Trophoblast cell (in vitro differentiated cells and primary cell): ENCODE measurements around the gene PCLAF.
"Not testable (repeated sequence)": the region's sequence is repeated elsewhere in the genome, so short reads cannot be mapped to it uniquely, and the experiment has no call there.

ENCODE experiments used
- DNase-seq, 2 donors: peaks; one replicate each; pipeline ENCODE4 v3.0.0-alpha.2; 2016
- H2AFZ ChIP-seq: 2 replicates; pipeline ENCODE4 v1.6.1; 2013; ENCODE audit warnings: low read length, moderate library complexity, mild to moderate bottlenecking; ENCODE audit not compliant: insufficient read depth, poor library complexity
- H2AK5ac ChIP-seq: 2 replicates; pipeline ENCODE4 v1.6.1; 2013; ENCODE audit warnings: mild to moderate bottlenecking, low read length
- H2BK120ac ChIP-seq: 2 replicates; pipeline ENCODE4 v1.6.1; 2013; ENCODE audit warnings: low read length, mild to moderate bottlenecking, moderate library complexity; ENCODE audit not compliant: insufficient read depth, poor library complexity
- H2BK12ac ChIP-seq: 2 replicates; pipeline ENCODE4 v1.6.1; 2013; ENCODE audit warnings: mild to moderate bottlenecking, low read length, moderate library complexity
- H2BK5ac ChIP-seq: 2 replicates; pipeline ENCODE4 v1.6.1; 2013; ENCODE audit warnings: low read length, low read depth, moderate library complexity, mild to moderate bottlenecking; ENCODE audit not compliant: poor library complexity
- H3K14ac ChIP-seq: 2 replicates; pipeline ENCODE4 v1.6.1; 2013; ENCODE audit warnings: mild to moderate bottlenecking, low read length
- H3K18ac ChIP-seq: 2 replicates; pipeline ENCODE4 v1.6.1; 2013; ENCODE audit warnings: mild to moderate bottlenecking, low read length
- H3K23ac ChIP-seq: 2 replicates; pipeline ENCODE4 v1.6.1; 2013; ENCODE audit warnings: low read length
- H3K27ac ChIP-seq: 2 replicates; pipeline ENCODE4 v1.5.1; 2013; ENCODE audit warnings: low read depth, mild to moderate bottlenecking, inconsistent platforms, low read length, moderate library complexity
- H3K27me3 ChIP-seq: 2 replicates; pipeline ENCODE4 v1.6.1; 2013; ENCODE audit warnings: inconsistent platforms, mild to moderate bottlenecking, low read length, moderate library complexity; ENCODE audit not compliant: insufficient read depth
- H3K36me3 ChIP-seq, 2 experiments: 1 replicate in 1 of 2; 2 replicates in 1 of 2; pipeline ENCODE4 v1.6.1; 2013; ENCODE audit warnings: low read length in 2 of 2, mild to moderate bottlenecking in 2 of 2, moderate library complexity in 1 of 2; ENCODE audit not compliant: insufficient read depth in 2 of 2, control insufficient read depth in 1 of 2
- H3K4ac ChIP-seq: 2 replicates; pipeline ENCODE4 v1.6.1; 2013; ENCODE audit warnings: low read depth, mild to moderate bottlenecking, low read length, moderate library complexity
- H3K4me1 ChIP-seq, 2 experiments: 1 replicate in 1 of 2; 2 replicates in 1 of 2; pipeline ENCODE4 v1.6.1; 2013; ENCODE audit warnings: low read length in 2 of 2, mild to moderate bottlenecking in 2 of 2, moderate library complexity in 1 of 2; ENCODE audit not compliant: insufficient read depth in 2 of 2, control insufficient read depth in 1 of 2
- H3K4me2 ChIP-seq: 2 replicates; pipeline ENCODE4 v1.6.1; 2013; ENCODE audit warnings: inconsistent platforms, mild to moderate bottlenecking, low read length, moderate library complexity
- H3K4me3 ChIP-seq: 2 replicates; pipeline ENCODE4 v1.5.1; 2013; ENCODE audit warnings: mild to moderate bottlenecking, low read depth, low read length, inconsistent platforms
- H3K79me1 ChIP-seq: one replicate; pipeline ENCODE4 v1.6.1; 2013; ENCODE audit warnings: low read length
- H3K79me2 ChIP-seq: 2 replicates; pipeline ENCODE4 v1.6.1; 2013; ENCODE audit warnings: low read length, mild to moderate bottlenecking; ENCODE audit not compliant: control insufficient read depth, insufficient read depth, poor library complexity
- H3K9ac ChIP-seq: 2 replicates; pipeline ENCODE4 v1.6.1; 2013; ENCODE audit warnings: mild to moderate bottlenecking, low read length
- H3K9me3 ChIP-seq: 2 replicates; pipeline ENCODE4 v1.6.1; 2013; ENCODE audit warnings: low read depth, mild to moderate bottlenecking, control low read depth, inconsistent platforms, low read length; ENCODE audit not compliant: insufficient read depth
- H4K12ac ChIP-seq: 2 replicates; pipeline ENCODE4 v1.6.1; 2013; ENCODE audit warnings: low read depth, mild to moderate bottlenecking, low read length, moderate library complexity
- H4K8ac ChIP-seq: 2 replicates; pipeline ENCODE4 v1.6.1; 2013; ENCODE audit warnings: low read depth, mild to moderate bottlenecking, low read length, moderate library complexity
- H4K91ac ChIP-seq: one replicate; pipeline ENCODE4 v1.6.1; 2013; ENCODE audit warnings: low read depth, mild to moderate bottlenecking, low read length, moderate library complexity
- WGBS: extraction: QIAGEN DNeasy Blood & Tissue Kit; methylation state at CpG from one replicate; pipeline ENCODE4 v1.1.7; 2013; ENCODE audit warnings: missing lambda C conversion rate; ENCODE audit not compliant: insufficient read length, insufficient coverage; ENCODE audit errors: extremely low coverage; 5-methylcytosine and 5-hydroxymethylcytosine counted together

PCLAF gene

GRCh38 chr15:64348455-64348854 lies 32.8 kb downstream of the PCLAF start:
- no peaks in the 10 kb centered on the region for H3K4me1 ChIP-seq
- no peak overlapping the region for H4K12ac ChIP-seq
- no peak overlapping the region for H3K4ac ChIP-seq

GRCh38 chr15:64346242-64346641 lies 35.0 kb downstream of the PCLAF start:
- H3K4me1 ChIP-seq, H3K4ac ChIP-seq, H3K27ac ChIP-seq, H3K79me1 ChIP-seq, H3K9me3 ChIP-seq, H3K18ac ChIP-seq, H3K4me3 ChIP-seq, H3K9ac ChIP-seq, H4K12ac ChIP-seq, H2BK120ac ChIP-seq, H3K4me2 ChIP-seq, H2BK5ac ChIP-seq, H4K8ac ChIP-seq, H3K14ac ChIP-seq, H3K27me3 ChIP-seq, H3K79me2 ChIP-seq, H2AFZ ChIP-seq, H2AK5ac ChIP-seq, H3K36me3 ChIP-seq, H4K91ac ChIP-seq, DNase-seq, H2BK12ac ChIP-seq, H3K23ac ChIP-seq: not testable (repeated sequence)
- 94% methylated on average over 2 of the region's 6 CpGs for WGBS

More at GRCh38 chr15:64348455-64348854, 32.8 kb downstream of the PCLAF start:
- no peaks in the 10 kb centered on the region for H3K27me3 ChIP-seq
- H3K79me2 ChIP-seq = no peaks in the 10 kb centered on the region
- no peak overlapping the region for H2BK12ac ChIP-seq
- H3K14ac ChIP-seq = no peak overlapping the region
- no peak overlapping the region for H3K27ac ChIP-seq
- WGBS = no CpG with 5 or more reads among the region's 1 CpG
- DNase-seq = no peak
- peaks cover 2 to 3% of the 10 kb centered on the region in 2 experiments for H3K36me3 ChIP-seq
- no peak overlapping the region for H3K23ac ChIP-seq
- H3K9ac ChIP-seq = no peak overlapping the region
- no peak overlapping the region for H3K18ac ChIP-seq
- no peak overlapping the region for H2BK120ac ChIP-seq
- H3K79me1 ChIP-seq = no peaks in the 10 kb centered on the region
- no peak overlapping the region for H2AK5ac ChIP-seq
- H3K4me2 ChIP-seq = no peak overlapping the region
- H2BK5ac ChIP-seq = no peak overlapping the region
- no peak overlapping the region for H4K91ac ChIP-seq
- H3K9me3 ChIP-seq = no peaks in the 10 kb centered on the region
- H4K8ac ChIP-seq = no peak overlapping the region
- no peak overlapping the region for H2AFZ ChIP-seq
- H3K4me3 ChIP-seq = no peak overlapping the region

- Histone ChIP-seq H3K27me3 (no peaks in the 10 kb centered on the region), H3K9me3 (no peaks in the 10 kb centered on the region), H3K14ac (no peak overlapping the region), H3K36me3 (peaks cover 2 to 3% of the 10 kb centered on the region in 2 experiments), H3K9ac (no peak overlapping the region), H4K91ac (no peak overlapping the region), H3K23ac (no peak overlapping the region), H4K8ac (no peak overlapping the region), H4K12ac (no peak overlapping the region), H3K4ac (no peak overlapping the region), H3K79me2 (no peaks in the 10 kb centered on the region), H2BK12ac (no peak overlapping the region), H3K4me1 (no peaks in the 10 kb centered on the region), H3K4me2 (no peak overlapping the region), H3K79me1 (no peaks in the 10 kb centered on the region), H2BK120ac (no peak overlapping the region), H3K18ac (no peak overlapping the region), H2AFZ (no peak overlapping the region), H2BK5ac (no peak overlapping the region), H3K4me3 (no peak overlapping the region), H2AK5ac (no peak overlapping the region), H3K27ac (no peak overlapping the region)
- DNase-seq = peak in 1 of 2 donors; percentile 19
These were observed 36.5 kb downstream of the PCLAF start for GRCh38 chr15:64344651-64345294.

DNA sequence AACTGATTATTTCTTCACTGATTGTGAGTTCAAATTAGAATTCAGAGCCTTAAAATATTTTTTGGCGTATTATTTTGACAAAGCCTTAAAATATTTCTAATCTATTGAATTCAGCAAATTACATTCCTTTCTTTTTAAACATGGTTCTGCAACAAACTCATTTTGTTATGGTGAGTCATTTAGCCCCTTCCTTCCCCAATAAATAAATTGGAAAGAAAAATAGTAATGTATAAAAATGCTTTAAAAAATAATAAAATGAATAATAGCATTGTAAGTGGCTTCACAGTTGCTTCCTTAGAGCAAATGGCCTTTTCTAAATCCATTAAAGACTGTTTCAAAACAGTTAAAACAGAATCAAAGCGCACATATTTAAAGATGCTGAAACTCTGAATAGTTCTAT lies 37.4 kb downstream of the PCLAF start:
- Histone ChIP-seq H4K91ac (no peak overlapping the region), H3K4me3 (no peak overlapping the region), H3K4ac (no peak overlapping the region), H3K36me3 (peaks cover 2 to 3% of the 10 kb centered on the region in 2 experiments), H2AFZ (no peak overlapping the region), H3K9me3 (no peaks in the 10 kb centered on the region), H3K27ac (no peak overlapping the region), H3K79me2 (no peaks in the 10 kb centered on the region), H3K4me1 (no peaks in the 10 kb centered on the region), H2BK12ac (no peak overlapping the region), H4K8ac (no peak overlapping the region), H3K18ac (no peak overlapping the region), H3K4me2 (no peak overlapping the region), H3K14ac (no peak overlapping the region), H3K9ac (no peak overlapping the region), H4K12ac (no peak overlapping the region), H2AK5ac (no peak overlapping the region), H2BK120ac (no peak overlapping the region), H2BK5ac (no peak overlapping the region), H3K79me1 (no peaks in the 10 kb centered on the region), H3K27me3 (no peaks in the 10 kb centered on the region), H3K23ac (no peak overlapping the region)
- WGBS = no CpG with 5 or more reads among the region's 2 CpGs
- no peak for DNase-seq
